GM13976 (cell line): ENCODE measurements around the gene EPN1.

Source experiments
- DNase-seq: peaks from one replicate; pipeline ENCODE4 v3.0.0; 2012; ENCODE audit warnings: low spot score
- in situ Hi-C: fragments of 300-500 bp; cut with MboI; formaldehyde crosslinking; loops from one replicate; pipeline ENCODE4 v1.12.0; 2022; ENCODE audit warnings: low sequenced_read_pairs, mixed read lengths, inconsistent platforms; ENCODE audit not compliant: unreplicated experiment
- TF ChIP-seq, protein P1 (sequence below): IDR thresholded peaks from 2 replicates; pipeline ENCODE4 v1.5.1; 2012; ENCODE audit warnings: borderline replicate concordance, mild to moderate bottlenecking; ENCODE audit not compliant: insufficient read depth; ENCODE audit errors: extremely low read depth, missing control alignments, control extremely low read depth

Gene EPN1

DNA sequence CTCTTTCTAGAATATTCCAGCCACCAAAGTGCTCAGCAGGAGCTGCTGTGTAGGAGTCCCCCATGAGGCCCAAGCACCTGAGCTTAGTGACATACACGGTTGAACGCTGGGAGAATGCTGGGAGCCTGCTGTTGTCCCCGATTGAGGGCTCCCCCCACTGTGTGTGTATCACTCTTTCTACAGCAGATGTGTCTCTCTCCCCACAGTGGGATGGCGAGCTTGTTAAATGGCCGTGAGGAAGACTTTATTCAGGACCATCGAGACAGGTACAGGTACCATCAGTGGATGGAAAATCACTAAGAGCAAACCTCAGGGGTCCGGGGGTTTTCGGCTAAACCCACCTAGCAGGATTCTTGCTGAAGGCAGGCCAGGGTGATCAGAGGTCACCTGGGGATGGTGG is 22.7 kb downstream of the EPN1 start:
- TF ChIP-seq, protein P1, sequence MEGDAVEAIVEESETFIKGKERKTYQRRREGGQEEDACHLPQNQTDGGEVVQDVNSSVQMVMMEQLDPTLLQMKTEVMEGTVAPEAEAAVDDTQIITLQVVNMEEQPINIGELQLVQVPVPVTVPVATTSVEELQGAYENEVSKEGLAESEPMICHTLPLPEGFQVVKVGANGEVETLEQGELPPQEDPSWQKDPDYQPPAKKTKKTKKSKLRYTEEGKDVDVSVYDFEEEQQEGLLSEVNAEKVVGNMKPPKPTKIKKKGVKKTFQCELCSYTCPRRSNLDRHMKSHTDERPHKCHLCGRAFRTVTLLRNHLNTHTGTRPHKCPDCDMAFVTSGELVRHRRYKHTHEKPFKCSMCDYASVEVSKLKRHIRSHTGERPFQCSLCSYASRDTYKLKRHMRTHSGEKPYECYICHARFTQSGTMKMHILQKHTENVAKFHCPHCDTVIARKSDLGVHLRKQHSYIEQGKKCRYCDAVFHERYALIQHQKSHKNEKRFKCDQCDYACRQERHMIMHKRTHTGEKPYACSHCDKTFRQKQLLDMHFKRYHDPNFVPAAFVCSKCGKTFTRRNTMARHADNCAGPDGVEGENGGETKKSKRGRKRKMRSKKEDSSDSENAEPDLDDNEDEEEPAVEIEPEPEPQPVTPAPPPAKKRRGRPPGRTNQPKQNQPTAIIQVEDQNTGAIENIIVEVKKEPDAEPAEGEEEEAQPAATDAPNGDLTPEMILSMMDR: no peak
- DNase-seq: no peak
- in situ Hi-C loops: no loop called here

DNA sequence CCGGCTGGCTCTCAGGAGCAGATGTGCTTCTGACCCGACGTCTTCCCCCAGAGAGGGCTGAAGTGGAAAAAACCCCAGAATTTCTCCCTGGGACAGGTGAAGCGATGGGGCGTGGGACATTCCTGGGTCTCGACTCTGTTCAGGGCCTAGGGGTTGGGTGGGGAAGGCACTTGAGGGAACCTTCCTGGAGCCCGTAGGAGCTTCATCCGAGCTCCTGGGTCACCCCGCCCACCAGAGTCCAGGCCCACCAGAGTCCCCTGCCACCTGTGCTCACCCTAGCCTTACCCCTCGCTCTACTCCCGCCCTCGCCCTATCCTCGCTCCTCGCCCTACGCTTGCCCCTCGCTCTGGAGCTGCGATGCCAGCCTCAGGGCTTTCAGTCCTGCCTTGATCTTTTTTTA is 23.2 kb downstream of the EPN1 start:
- TF ChIP-seq, protein P1: no peak
- DNase-seq: no peak

DNA sequence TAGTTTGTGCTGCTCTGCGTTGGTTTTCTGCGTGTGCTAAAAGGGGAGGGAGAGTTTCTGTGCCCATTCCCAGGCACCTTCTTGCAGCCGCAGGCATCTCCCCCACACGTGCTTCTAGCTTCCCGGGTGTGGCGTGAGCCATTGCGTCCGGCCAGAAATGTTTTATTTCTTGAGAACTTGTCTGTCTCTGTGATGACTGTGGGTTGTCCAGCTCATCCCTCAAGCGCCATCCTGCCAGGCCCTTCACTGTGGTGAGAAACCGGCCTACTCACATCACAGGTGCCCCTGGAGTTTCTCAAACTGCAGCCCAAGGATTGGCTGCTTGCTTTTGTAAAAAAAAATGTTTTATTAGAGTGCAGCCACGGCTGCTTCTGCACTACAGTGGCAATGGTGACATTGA is 24.2 kb downstream of the EPN1 start:
- TF ChIP-seq, protein P1: no peak
- in situ Hi-C loops: no loop called here
- DNase-seq: no peak

More for the DNA sequence above, 23.2 kb downstream of the EPN1 start:
- in situ Hi-C loops: no loop called here

DNA sequence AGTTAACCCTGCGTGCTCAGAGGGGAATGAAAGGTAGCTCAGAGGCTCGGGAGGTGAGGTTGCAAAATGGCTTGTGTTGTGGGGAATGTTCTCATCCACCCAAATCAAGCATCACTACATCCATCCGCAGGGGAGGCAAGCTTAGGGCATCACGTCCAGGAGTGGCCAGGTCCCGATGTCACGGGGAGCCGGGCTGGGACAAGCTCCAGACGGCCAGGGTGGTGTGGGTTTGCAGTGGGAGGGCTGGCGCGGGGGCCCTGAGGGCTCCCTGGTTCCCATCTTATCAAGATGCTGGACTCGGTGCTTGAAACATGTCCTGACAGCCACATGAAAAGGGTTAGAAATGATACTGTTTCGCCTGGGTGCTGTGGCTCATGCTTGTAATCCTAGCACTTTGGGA is 25.8 kb downstream of the EPN1 start:
- TF ChIP-seq, protein P1: no peak
- DNase-seq: no peak
- in situ Hi-C loops: no loop called here

DNA sequence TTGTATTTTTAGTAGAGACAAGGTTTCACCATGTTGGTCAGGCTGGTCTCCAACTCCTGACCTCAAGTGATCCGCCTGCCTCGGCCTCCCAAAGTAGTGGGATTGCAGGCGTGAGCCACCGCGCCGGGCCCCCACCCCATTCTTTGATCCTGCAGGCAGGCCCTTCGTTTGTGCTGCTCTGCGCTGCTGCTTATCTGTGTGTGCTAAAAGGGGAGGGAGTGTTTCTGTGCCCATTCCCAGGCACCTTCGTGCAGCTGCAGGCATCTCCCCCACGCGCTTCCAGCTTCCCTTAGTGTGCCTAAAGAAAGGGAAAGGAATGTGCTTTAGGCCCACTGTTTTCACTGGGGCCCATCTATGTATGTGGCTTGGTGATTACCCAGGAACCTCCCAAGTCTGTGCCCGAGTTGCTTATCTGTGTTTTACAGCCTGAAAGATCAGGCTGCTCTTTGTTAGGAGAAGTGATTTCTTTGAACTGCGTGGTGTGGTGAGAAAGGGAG is 27.2 kb downstream of the EPN1 start:
- in situ Hi-C loops: no loop called here
- no peak for DNase-seq
- TF ChIP-seq, protein P1: no peak

DNA sequence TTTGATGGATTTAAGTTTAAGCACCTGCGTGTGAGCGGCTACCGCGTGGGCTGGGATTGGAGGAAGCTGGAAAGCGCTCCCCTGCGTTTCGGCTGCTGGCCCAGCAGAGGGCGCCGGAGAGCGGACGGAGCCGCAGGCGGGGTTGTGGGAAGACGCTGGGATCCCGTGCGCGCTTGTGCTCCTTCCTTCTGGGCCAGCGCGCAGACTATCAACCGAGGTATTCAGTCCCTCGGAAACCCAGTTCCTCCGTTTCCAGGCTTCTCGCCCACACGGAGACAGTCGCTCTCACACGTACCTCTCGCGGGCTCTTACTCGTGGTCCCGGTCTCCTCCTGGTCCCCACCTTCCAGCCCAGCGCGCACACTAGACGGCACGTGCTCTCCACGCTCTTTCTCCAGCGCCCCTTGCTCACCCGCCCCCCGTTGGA is 28.8 kb downstream of the EPN1 start:
- in situ Hi-C loops: no loop called here
- TF ChIP-seq, protein P1: peak; percentile 70
- DNase-seq: peak; percentile 69
